HUES64 (cell line): Measurements from ENCODE around the gene AGGF1.
"Not testable (repeated sequence)": the region's sequence is repeated elsewhere in the genome, so short reads cannot be mapped to it uniquely, and the experiment has no call there.

ENCODE experiments used
- H3K27ac ChIP-seq: 2 replicates; pipeline ENCODE4 v1.7.0; 2013; ENCODE audit warnings: low read depth, low read length, inconsistent platforms
- H3K27me3 ChIP-seq: 2 replicates; pipeline ENCODE4 v1.6.1; 2013; ENCODE audit warnings: mild to moderate bottlenecking, low read length; ENCODE audit not compliant: insufficient read depth
- H3K36me3 ChIP-seq: 2 replicates; pipeline ENCODE4 v1.6.1; 2013; ENCODE audit warnings: mild to moderate bottlenecking, low read length; ENCODE audit not compliant: insufficient read depth
- H3K4me1 ChIP-seq: 2 replicates; pipeline ENCODE4 v1.6.1; 2013; ENCODE audit warnings: mild to moderate bottlenecking, low read length, moderate library complexity; ENCODE audit not compliant: insufficient read depth
- H3K4me3 ChIP-seq: 2 replicates; pipeline ENCODE4 v1.5.1; 2013; ENCODE audit warnings: mild to moderate bottlenecking, low read length, moderate library complexity
- H3K9ac ChIP-seq: 2 replicates; pipeline ENCODE4 v1.6.1; 2013; ENCODE audit warnings: mild to moderate bottlenecking, low read depth, low read length
- H3K9me3 ChIP-seq: 2 replicates; pipeline ENCODE4 v1.6.1; 2013; ENCODE audit warnings: low read depth, low read length; ENCODE audit not compliant: insufficient read depth
- WGBS: fragments of 150-250, 120-280 bp; methylation state at CpG from one replicate; pipeline ENCODE4 v1.1.7; 2013; ENCODE audit warnings: missing lambda C conversion rate; 5-methylcytosine and 5-hydroxymethylcytosine counted together

Gene AGGF1

GRCh38 chr5:77074745-77075144, 44.5 kb downstream of the AGGF1 start:
- H3K9ac ChIP-seq: no peak overlapping the region
- 0 out of 2 replicates have a peak, but pooled peaks cover 6% of the 10 kb centered on the region for H3K4me1 ChIP-seq
- H3K27ac ChIP-seq: no peak overlapping the region
- H3K36me3 ChIP-seq: no peaks in the 10 kb centered on the region
- 90% methylated on average over 4 of the region's 4 CpGs for WGBS
- no peaks in the 10 kb centered on the region for H3K9me3 ChIP-seq
- peaks cover 7% of the 10 kb centered on the region; the same call in 1 of the 2 replicates for H3K27me3 ChIP-seq
- H3K4me3 ChIP-seq: no peak overlapping the region

GRCh38 chr5:77076961-77077828, 47.0 kb downstream of the AGGF1 start:
- WGBS: 2% methylated on average over 105 of the region's 105 CpGs
- Histone ChIP-seq H3K27me3 (peaks cover 7% of the 10 kb centered on the region; the same call in 1 of the 2 replicates), H3K9me3 (no peaks in the 10 kb centered on the region), H3K4me1 (0 out of 2 replicates have a peak, but pooled peaks cover 6% of the 10 kb centered on the region), H3K36me3 (0 out of 2 replicates have a peak, but pooled peaks cover 1% of the 10 kb centered on the region), H3K27ac (no peak overlapping the region), H3K9ac (peak overlapping the region; percentile 67), H3K4me3 (peak overlapping the region; percentile 54)

GRCh38 chr5:77077829-77078176, 47.6 kb downstream of the AGGF1 start:
- Histone ChIP-seq H3K36me3 (0 out of 2 replicates have a peak, but pooled peaks cover 2% of the 10 kb centered on the region), H3K9me3 (no peaks in the 10 kb centered on the region), H3K9ac (peak overlapping the region; percentile 17; the same call in 1 of the 2 replicates), H3K4me3 (peak overlapping the region; percentile 54), H3K4me1 (0 out of 2 replicates have a peak, but pooled peaks cover 6% of the 10 kb centered on the region), H3K27ac (no peak overlapping the region), H3K27me3 (peaks cover 7% of the 10 kb centered on the region; the same call in 1 of the 2 replicates)
- WGBS: 13% methylated on average over 10 of the region's 12 CpGs

GRCh38 chr5:77080479-77080878, 50.3 kb downstream of the AGGF1 start:
- not testable (repeated sequence) for H3K4me3 ChIP-seq, H3K4me1 ChIP-seq, H3K9me3 ChIP-seq, H3K27me3 ChIP-seq, H3K36me3 ChIP-seq, H3K9ac ChIP-seq, H3K27ac ChIP-seq
- WGBS: 92% methylated on average over 9 of the region's 11 CpGs

- H3K9me3 ChIP-seq: no peaks in the 10 kb centered on the region
- 0 out of 2 replicates have a peak, but pooled peaks cover 2% of the 10 kb centered on the region for H3K36me3 ChIP-seq
- peaks cover 7% of the 10 kb centered on the region; the same call in 1 of the 2 replicates for H3K27me3 ChIP-seq
- no peak overlapping the region for H3K27ac ChIP-seq
- 94% methylated on average over 4 of the region's 5 CpGs for WGBS
- H3K9ac ChIP-seq: no peak overlapping the region
- H3K4me1 ChIP-seq: peaks cover 13% of the 10 kb centered on the region
- no peak overlapping the region for H3K4me3 ChIP-seq
Observed at GRCh38 chr5:77080905-77081304, 50.7 kb downstream of the AGGF1 start.

GRCh38 chr5:77082280-77082679, 52.1 kb downstream of the AGGF1 start:
- peaks cover 17% of the 10 kb centered on the region for H3K4me1 ChIP-seq
- no peaks in the 10 kb centered on the region for H3K9me3 ChIP-seq
- H3K27ac ChIP-seq: no peak overlapping the region
- 0 out of 2 replicates have a peak, but pooled peaks cover 2% of the 10 kb centered on the region for H3K36me3 ChIP-seq
- WGBS: 75% methylated on average over 1 of the region's 1 CpG
- H3K9ac ChIP-seq: no peak overlapping the region
- no peak overlapping the region for H3K4me3 ChIP-seq
- H3K27me3 ChIP-seq: peaks cover 2% of the 10 kb centered on the region; the same call in 1 of the 2 replicates

- peaks cover 2% of the 10 kb centered on the region; the same call in 1 of the 2 replicates for H3K27me3 ChIP-seq
- 94% methylated on average over 5 of the region's 6 CpGs for WGBS
- no peak overlapping the region for H3K4me3 ChIP-seq
- H3K36me3 ChIP-seq: 0 out of 2 replicates have a peak, but pooled peaks cover 2% of the 10 kb centered on the region
- H3K9me3 ChIP-seq: no peaks in the 10 kb centered on the region
- no peak overlapping the region for H3K9ac ChIP-seq
- peaks cover 22% of the 10 kb centered on the region for H3K4me1 ChIP-seq
- H3K27ac ChIP-seq: no peak overlapping the region
Observed at GRCh38 chr5:77083088-77083487, 52.9 kb downstream of the AGGF1 start.

GRCh38 chr5:77086368-77086688, 56.1 kb downstream of the AGGF1 start:
- H3K9ac ChIP-seq: peak overlapping the region; percentile 99
- H3K27ac ChIP-seq: peak overlapping the region; percentile 93
- peak overlapping the region; percentile 97 for H3K4me3 ChIP-seq
- peaks cover 20% of the 10 kb centered on the region for H3K4me1 ChIP-seq
- H3K27me3 ChIP-seq: no peaks in the 10 kb centered on the region
- no peaks in the 10 kb centered on the region for H3K9me3 ChIP-seq
- under 1% methylated on average over 6 of the region's 6 CpGs for WGBS
- H3K36me3 ChIP-seq: peaks cover 8% of the 10 kb centered on the region; the same call in 1 of the 2 replicates

- Histone ChIP-seq H3K9me3 (no peaks in the 10 kb centered on the region), H3K36me3 (peaks cover 8% of the 10 kb centered on the region; the same call in 1 of the 2 replicates), H3K9ac (peak within 1 kb of the TSS; percentile 99), H3K4me3 (peak within 1 kb of the TSS; percentile 97), H3K27ac (peak within 1 kb of the TSS; percentile 93), H3K4me1 (peaks cover 20% of the 10 kb centered on the region), H3K27me3 (no peaks in the 10 kb centered on the region)
- WGBS: under 1% methylated on average over 61 of the region's 63 CpGs
Observed at GRCh38 chr5:77086689-77087483, 56.7 kb downstream of the AGGF1 start, which contains the start of gene ZBED3. Gene ZBED3, minus strand, starts transcription at chr5:77087285. Its CDS starts 9,407 bp downstream, at chr5:77077878.

- Histone ChIP-seq H3K4me3 (peak overlapping the region; percentile 97), H3K27ac (peak overlapping the region; percentile 93)
Observed at GRCh38 chr5:77087484-77088261, 57.5 kb downstream of the AGGF1 start.

More at GRCh38 chr5:77087484-77088261, 57.5 kb downstream of the AGGF1 start:
- H3K9ac ChIP-seq: peak overlapping the region; percentile 99
- H3K27me3 ChIP-seq: no peaks in the 10 kb centered on the region
- H3K36me3 ChIP-seq: peaks cover 10% of the 10 kb centered on the region; the same call in 1 of the 2 replicates
- H3K4me1 ChIP-seq: peaks cover 20% of the 10 kb centered on the region
- H3K9me3 ChIP-seq: no peaks in the 10 kb centered on the region
- WGBS: 63% methylated on average over 16 of the region's 16 CpGs
